MG63 (cell line): ENCODE measurements around the gene LRRC9. TPM values are rescaled to one million over a fixed set of nuclear protein-coding genes. Genes with fewer than 3 reads are reported as not detected.

Source experiments
- DNase-seq: peaks from one replicate; pipeline ENCODE4 v3.0.0-alpha.2; 2020
- H3K27me3 ChIP-seq: fragments of 250-450 bp; sonication (Bioruptor Pico); 2 replicates; pipeline ENCODE4 v1.5.1; 2020; ENCODE audit warnings: mild to moderate bottlenecking, moderate library complexity
- H3K36me3 ChIP-seq: fragments of 250-450 bp; sonication (Bioruptor Pico); 2 replicates; pipeline ENCODE4 v1.5.1; 2020; ENCODE audit warnings: mild to moderate bottlenecking, moderate library complexity
- H3K4me3 ChIP-seq: fragments of 250-450 bp; sonication (Bioruptor Pico); 2 replicates; pipeline ENCODE4 v1.5.1; 2020; ENCODE audit warnings: mild to moderate bottlenecking, moderate library complexity
- H3K9me3 ChIP-seq: fragments of 250-450 bp; sonication (Bioruptor Pico); 2 replicates; pipeline ENCODE4 v1.5.1; 2020; ENCODE audit warnings: mild to moderate bottlenecking, moderate library complexity
- total RNA-seq: library from RNA; depleted of rRNA; stranded (reverse); fragments of >200 nt; shearing (Covaris generic); gene quantifications from 2 replicates; pipeline ENCODE4 v1.2.3, GENCODE V29; 2014; ENCODE audit warnings: low replicate concordance; rRNA removed

The LRRC9 gene
- not detected in 2 replicates for total RNA-seq

DNA sequence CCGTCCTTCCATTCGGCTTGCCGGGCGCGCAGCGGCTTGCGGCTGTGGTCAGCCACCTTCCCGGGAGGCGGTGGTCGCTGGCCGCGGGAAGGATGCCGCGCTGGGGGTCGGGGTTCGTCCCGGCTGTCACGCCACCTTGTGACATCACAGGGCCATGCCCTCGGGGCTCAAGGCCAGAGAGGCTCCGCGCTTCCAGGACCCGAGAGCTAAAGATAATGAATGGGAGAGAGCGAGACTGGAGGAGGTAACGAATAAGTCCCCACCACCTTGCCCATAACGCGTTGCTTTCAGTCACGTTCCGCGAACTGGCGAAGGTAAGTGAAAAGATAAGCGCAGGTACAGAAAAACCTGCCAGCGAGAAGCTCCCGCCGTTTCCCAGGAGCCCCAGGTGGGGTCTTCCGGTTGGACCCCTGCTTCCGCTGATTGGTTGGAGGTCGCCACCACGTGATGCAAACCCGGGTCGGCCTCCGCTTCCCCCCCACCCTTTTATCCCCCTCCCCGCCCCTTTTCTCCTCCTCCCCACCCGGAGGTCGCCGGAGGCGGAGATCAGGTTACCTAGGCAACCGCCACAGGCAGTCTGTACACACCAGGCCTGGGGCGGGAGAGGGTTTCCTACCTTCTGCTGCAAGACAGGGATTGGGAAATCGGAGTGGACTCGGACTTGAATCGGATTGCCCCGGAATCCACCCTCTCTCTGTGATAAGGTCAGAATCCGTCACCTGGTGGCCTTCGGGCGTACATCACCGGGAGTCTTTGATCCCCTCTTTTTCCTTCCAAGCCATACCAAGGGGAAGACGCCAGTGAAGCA, at the start of gene LRRC9:
TSS of gene LRRC9 (plus strand) at position 575 of the 808 bp plus-strand sequence.
- no peaks in the 10 kb centered on the region for H3K27me3 ChIP-seq
- no peaks in the 10 kb centered on the region for H3K9me3 ChIP-seq
- peak within 1 kb of the TSS; percentile 37 for H3K4me3 ChIP-seq
- no peaks in the 10 kb centered on the region for H3K36me3 ChIP-seq
- peak; percentile 2 for DNase-seq

- no peaks in the 10 kb centered on the region for H3K9me3 ChIP-seq
- H3K36me3 ChIP-seq = no peaks in the 10 kb centered on the region
- peak; percentile 59 for DNase-seq
- peak within 1 kb of the TSS; percentile 53 for H3K4me3 ChIP-seq
- no peaks in the 10 kb centered on the region for H3K27me3 ChIP-seq
Measured at GRCh38 chr14:59870277-59871165, 49.4 kb upstream of the LRRC9 start, which contains the start of gene RTN1. RTN1 (minus strand) TSS chr14:59870776; CDS start chr14:59870630, 146 bp downstream.

DNA sequence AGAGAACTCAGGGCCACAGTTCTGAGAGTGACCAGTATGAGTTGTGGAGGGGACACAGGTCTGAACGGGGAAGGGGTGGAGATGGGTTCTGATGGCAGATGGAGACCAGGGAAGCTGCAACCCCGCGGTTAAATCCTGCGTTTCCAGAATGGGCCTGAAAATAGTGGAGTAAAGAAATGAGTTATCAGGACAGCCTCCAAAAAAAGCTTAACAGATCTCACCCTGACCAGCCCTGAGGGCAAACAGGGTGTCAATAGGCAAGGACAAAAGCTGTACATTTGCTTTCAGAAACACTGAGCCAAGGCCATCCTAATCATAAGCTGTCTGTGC, 48.8 kb upstream of the LRRC9 start:
- DNase-seq = no peak
- Histone ChIP-seq H3K36me3 (no peaks in the 10 kb centered on the region), H3K4me3 (peak overlapping the region; percentile 53), H3K27me3 (no peaks in the 10 kb centered on the region), H3K9me3 (no peaks in the 10 kb centered on the region)

- no peak for DNase-seq
- no peaks in the 10 kb centered on the region for H3K36me3 ChIP-seq
- no peak overlapping the region for H3K4me3 ChIP-seq
- no peaks in the 10 kb centered on the region for H3K9me3 ChIP-seq
- no peaks in the 10 kb centered on the region for H3K27me3 ChIP-seq
Measured at GRCh38 chr14:59882957-59883356, 37.0 kb upstream of the LRRC9 start.

- H3K4me3 ChIP-seq = no peak overlapping the region
- H3K27me3 ChIP-seq = no peaks in the 10 kb centered on the region
- DNase-seq = no peak
- no peaks in the 10 kb centered on the region for H3K9me3 ChIP-seq
- no peaks in the 10 kb centered on the region for H3K36me3 ChIP-seq
Measured at GRCh38 chr14:59890676-59891075, 29.3 kb upstream of the LRRC9 start.

DNA sequence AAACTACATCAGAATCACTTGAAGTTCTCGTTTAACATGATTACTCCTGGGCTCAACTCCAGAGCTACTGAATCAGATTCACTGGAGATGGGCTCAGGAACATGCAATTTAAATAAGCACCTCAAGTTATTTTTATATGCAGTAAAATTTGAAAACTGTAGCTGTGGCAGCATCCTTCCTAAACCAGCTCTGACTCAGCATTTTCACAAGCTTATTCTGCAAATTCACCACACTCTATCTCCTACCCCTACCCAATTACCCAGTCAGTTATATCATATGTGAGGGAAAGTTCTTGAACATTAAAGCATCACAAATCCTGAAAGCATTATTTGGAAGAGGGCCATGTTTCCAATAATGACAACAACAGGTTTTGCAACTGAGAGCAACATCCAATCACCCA, 24.2 kb upstream of the LRRC9 start:
- Histone ChIP-seq H3K4me3 (no peak overlapping the region), H3K9me3 (no peaks in the 10 kb centered on the region), H3K27me3 (no peaks in the 10 kb centered on the region), H3K36me3 (no peaks in the 10 kb centered on the region)
- no peak for DNase-seq

DNA sequence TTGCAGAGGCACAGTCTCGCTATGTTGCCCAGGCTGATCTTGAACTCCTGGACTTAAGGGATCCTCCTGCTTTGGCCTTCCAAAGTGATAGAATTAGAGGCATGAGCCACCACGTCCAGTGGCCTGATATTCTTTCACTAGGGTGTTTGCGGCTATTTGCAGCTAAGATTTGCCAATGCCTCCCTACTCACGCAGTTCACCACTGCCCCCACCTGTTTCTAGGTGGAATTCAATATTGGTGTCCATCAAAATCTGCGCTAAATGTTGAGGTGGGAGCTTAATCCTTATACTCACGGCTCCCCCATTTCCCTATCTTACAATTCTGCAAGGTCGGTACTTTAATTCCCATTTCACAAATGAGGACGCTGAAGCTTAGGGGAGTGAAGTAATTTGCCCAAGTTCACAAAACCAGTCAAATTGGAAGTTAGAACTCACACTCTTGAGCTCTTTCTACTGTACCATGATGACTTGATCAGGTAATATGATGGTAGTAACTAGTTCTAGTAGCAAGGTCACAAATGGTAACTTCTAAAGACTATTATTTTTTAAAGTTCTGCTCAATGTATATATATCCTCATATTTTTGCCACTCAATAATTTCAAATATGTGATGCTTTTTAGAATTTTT, 22.1 kb upstream of the LRRC9 start:
- no peaks in the 10 kb centered on the region for H3K36me3 ChIP-seq
- H3K27me3 ChIP-seq = no peaks in the 10 kb centered on the region
- DNase-seq = no peak
- no peak overlapping the region for H3K4me3 ChIP-seq
- no peaks in the 10 kb centered on the region for H3K9me3 ChIP-seq

- Histone ChIP-seq H3K27me3 (no peaks in the 10 kb centered on the region), H3K4me3 (no peak overlapping the region), H3K36me3 (no peaks in the 10 kb centered on the region), H3K9me3 (no peaks in the 10 kb centered on the region)
- DNase-seq = no peak
Measured at GRCh38 chr14:59900556-59900955, 19.4 kb upstream of the LRRC9 start.

GRCh38 chr14:59904184-59904583, 15.8 kb upstream of the LRRC9 start:
- DNase-seq = no peak

DNA sequence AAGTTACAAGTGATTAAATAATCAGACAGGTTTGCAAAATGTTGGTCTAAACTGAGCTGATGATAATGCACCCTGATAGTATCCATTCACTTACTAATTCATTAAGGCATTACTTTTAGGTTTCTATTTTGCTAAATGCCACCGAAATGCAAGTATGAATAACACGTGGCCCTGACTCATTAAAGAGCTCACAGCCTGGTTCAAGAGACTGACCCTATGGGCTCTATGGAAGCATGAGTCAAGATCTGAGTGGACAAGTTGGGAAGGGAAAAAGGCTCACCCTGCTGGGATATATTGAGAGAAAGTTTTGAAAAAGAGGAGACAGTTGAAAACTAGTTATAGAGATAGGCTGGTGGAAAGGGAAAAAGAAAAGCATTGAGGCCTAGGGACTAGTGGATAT, 14.8 kb upstream of the LRRC9 start:
- H3K27me3 ChIP-seq = no peaks in the 10 kb centered on the region
- no peaks in the 10 kb centered on the region for H3K9me3 ChIP-seq
- no peaks in the 10 kb centered on the region for H3K36me3 ChIP-seq
- H3K4me3 ChIP-seq = no peak overlapping the region
- DNase-seq = peak; percentile 2

More at GRCh38 chr14:59904184-59904583, 15.8 kb upstream of the LRRC9 start:
- H3K4me3 ChIP-seq = no peak overlapping the region
- no peaks in the 10 kb centered on the region for H3K27me3 ChIP-seq
- no peaks in the 10 kb centered on the region for H3K9me3 ChIP-seq
- no peaks in the 10 kb centered on the region for H3K36me3 ChIP-seq

- Histone ChIP-seq H3K9me3 (no peaks in the 10 kb centered on the region), H3K4me3 (no peak overlapping the region), H3K27me3 (no peaks in the 10 kb centered on the region), H3K36me3 (no peaks in the 10 kb centered on the region)
- DNase-seq = no peak
Measured at GRCh38 chr14:59912443-59912842, 7.5 kb upstream of the LRRC9 start.

GRCh38 chr14:59913187-59913586, 6.8 kb upstream of the LRRC9 start:
- Histone ChIP-seq H3K4me3 (no peak overlapping the region), H3K9me3 (no peaks in the 10 kb centered on the region), H3K36me3 (no peaks in the 10 kb centered on the region), H3K27me3 (no peaks in the 10 kb centered on the region)
- DNase-seq = no peak

DNA sequence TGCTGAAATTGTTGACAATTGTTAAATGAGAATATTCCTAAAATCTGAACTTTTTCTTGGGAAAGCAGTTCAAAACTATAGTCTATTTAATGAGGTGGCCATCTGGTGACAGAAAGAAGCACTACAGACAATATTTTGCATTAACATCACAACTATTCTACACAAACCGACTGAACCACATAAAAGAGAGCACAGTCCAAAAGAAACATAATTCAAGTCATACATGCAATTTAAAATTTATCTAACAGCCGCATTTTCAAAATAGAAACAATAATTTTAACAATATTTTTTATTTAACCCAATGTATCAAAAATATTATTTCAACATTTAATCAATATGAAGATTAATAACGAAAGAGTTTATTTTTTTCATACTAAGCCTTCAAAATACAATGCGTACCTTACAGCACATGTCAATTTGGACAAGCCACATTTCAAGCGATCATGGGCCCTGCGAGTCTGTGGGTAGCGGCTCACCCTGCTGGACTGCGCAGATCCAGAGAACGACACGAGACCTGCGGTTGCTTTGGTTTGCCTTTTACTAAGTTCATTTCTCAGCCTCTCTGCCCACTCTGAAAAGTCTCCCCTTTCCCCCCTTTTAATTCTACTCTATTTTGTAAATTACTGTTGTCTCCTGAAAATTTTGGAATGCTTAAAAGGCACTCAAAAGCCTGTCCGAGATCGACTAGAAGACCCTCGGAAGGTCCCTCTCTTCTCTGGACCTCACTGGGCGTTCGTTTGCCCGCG, 947 bp upstream of the LRRC9 start:
- Histone ChIP-seq H3K27me3 (no peaks in the 10 kb centered on the region), H3K4me3 (peak overlapping the region; percentile 37), H3K9me3 (no peaks in the 10 kb centered on the region), H3K36me3 (no peaks in the 10 kb centered on the region)
- DNase-seq = peak; percentile 7

DNA sequence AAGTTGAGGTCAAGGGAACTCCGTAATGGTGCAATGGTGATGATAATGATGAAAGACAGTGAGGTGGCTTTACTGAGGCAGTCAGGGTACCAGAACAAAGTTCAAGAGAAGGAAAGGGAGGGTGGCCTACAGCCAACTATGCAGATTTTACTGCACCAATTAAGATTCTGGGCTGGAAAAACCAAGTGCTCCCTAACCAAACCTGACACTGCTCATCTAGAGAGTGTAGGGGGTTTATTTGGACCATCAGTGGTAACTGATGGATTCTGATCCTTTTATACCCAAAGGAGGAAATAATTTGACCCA, 387 bp downstream of the LRRC9 start:
- DNase-seq = no peak
- Histone ChIP-seq H3K27me3 (no peaks in the 10 kb centered on the region), H3K9me3 (no peaks in the 10 kb centered on the region), H3K36me3 (no peaks in the 10 kb centered on the region), H3K4me3 (no peak overlapping the region)

DNA sequence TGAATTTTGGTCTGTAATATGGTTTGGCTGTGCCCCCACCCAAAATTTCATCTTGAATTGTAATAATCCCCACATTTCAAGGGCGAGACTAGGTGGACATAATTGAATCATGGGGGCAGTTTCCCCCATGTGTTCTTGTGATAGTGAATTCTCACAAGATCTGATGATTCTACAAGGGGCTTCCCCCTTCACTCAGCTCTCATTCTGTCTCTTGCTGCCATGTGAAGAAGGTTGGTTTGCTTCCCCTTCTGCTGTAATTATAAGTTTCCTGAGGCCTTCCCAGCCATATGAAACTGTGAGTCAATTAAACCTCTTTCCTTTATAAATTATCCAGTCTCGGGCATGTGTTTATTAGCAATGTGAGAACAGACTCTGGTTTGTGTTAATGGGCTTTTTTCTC, 5.9 kb downstream of the LRRC9 start:
- Histone ChIP-seq H3K36me3 (no peaks in the 10 kb centered on the region), H3K4me3 (no peak overlapping the region), H3K9me3 (no peaks in the 10 kb centered on the region), H3K27me3 (no peaks in the 10 kb centered on the region)
- DNase-seq = no peak

DNA sequence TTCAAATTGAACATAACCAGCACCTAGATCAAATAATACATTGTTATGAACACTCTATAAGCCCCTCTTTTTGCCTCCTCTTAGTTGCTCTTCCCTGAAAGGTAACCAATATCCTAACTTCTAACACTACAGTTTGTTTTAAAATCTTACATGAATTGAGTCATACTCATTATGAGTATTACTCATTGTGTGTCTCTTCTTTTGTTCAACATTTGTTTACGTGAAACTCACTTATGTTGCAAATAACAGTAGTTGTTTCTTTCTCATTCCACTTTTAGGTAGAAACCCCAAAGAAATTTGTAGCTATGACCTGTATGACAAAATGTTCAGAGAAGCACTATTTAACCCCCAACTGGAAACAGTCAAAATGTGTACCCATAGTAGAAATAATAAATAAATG, 6.6 kb downstream of the LRRC9 start:
- Histone ChIP-seq H3K36me3 (no peaks in the 10 kb centered on the region), H3K4me3 (no peak overlapping the region), H3K27me3 (no peaks in the 10 kb centered on the region), H3K9me3 (no peaks in the 10 kb centered on the region)
- no peak for DNase-seq

DNA sequence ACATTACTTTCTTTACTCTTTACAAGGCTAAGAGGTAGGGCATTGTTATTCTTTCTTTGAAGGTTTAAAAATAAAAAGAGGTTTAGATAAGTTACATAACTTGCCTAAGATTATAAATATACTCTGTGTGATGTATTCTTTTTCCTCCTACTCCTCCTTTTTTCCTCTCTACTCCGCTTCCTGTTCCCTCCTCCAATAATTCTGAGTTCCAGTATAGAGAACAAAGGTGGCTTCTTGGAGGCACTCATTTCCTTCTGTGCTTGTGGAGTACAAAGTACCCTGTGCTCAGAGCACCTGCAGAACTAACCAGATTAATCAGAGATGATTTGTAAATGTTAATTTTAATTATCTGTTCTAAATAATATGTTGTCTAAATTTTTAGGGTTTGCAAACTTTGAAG, 11.3 kb downstream of the LRRC9 start:
- Histone ChIP-seq H3K27me3 (no peaks in the 10 kb centered on the region), H3K36me3 (no peaks in the 10 kb centered on the region), H3K4me3 (no peak overlapping the region), H3K9me3 (no peaks in the 10 kb centered on the region)
- DNase-seq = no peak
